Measurements from ENCODE around the gene CYP2C18. TPM values are rescaled to one million over a fixed set of nuclear protein-coding genes. Genes with fewer than 3 reads are reported as not detected.

Gene CYP2C18
- total RNA-seq, 4 donors from 2014 or later = 2.7 to 6.8 (median 5.7) TPM

DNA sequence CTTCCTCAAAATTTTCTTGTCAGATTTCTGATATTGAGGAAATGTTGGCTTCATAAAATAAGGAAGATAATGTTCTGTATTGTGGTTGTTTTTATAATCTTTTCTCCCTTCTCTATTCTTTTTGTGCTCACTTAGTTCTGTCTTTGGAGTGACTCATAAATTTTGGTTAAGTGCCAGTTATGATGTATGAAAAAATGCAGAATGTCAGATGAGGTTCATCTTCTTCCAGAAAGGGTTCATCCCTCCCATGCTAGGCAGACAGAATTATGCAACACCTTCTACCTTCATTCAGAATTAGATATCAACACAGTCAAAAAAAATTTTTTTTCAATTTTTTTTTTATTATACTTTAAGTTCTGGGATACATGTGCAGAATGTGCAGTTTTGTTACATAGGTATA is 42.3 kb downstream of the CYP2C18 start:
- TF ChIP-seq CTCF (IDR thresholded peaks at IDR 0.05) (no peak), POLR2A (IDR thresholded peaks at IDR 0.05) (no peak)
- intact Hi-C loops (cut with DNase I; ENCODE audit: low total_unique reads) = no loop called here
- DNase-seq (ENCODE audit: low spot score in 2 of 2) = no peak
- H3K4me3 ChIP-seq (ENCODE audit: low read depth, poor library complexity, severe bottlenecking) = no peak overlapping the region

- intact Hi-C loops (cut with DNase I; ENCODE audit: low total_unique reads) = no loop called here
- H3K4me3 ChIP-seq (ENCODE audit: low read depth, poor library complexity, severe bottlenecking) = no peak overlapping the region
- 80 to 83% methylated on average over 3 of the region's 3 CpGs for WGBS, 2 donors
- TF ChIP-seq CTCF (IDR thresholded peaks at IDR 0.05) = no peak
- no peak for TF ChIP-seq POLR2A (IDR thresholded peaks at IDR 0.05)
- DNase-seq (ENCODE audit: low spot score in 2 of 2) = no peak
Observed at GRCh38 chr10:94735197-94735596, 51.7 kb downstream of the CYP2C18 start.

DNA sequence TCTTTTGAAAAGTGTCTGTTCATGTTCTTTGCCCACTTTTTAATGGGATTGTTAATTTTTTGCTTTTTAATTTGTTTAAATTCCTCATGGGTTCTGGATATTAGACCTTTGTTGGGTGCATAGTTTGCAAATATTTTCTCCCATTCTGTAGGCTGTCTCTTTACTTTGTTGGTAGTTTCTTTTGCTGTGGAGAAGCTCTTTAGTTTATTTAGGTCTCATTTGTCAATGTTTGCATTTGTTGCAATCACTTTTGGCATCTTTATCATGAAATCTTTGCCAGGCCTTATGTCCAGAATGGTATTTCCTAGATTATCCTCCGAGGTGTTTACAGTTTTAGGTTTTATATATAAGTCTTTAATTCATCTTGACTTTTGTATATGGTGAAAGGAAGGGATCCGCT is 55.1 kb downstream of the CYP2C18 start:
- TF ChIP-seq CTCF (IDR thresholded peaks at IDR 0.05) (no peak), POLR2A (IDR thresholded peaks at IDR 0.05) (no peak)
- 61 to 67% methylated on average over 2 of the region's 2 CpGs for WGBS, 2 donors
- no peak for DNase-seq (ENCODE audit: low spot score in 2 of 2)
- no peak overlapping the region for H3K4me3 ChIP-seq (ENCODE audit: low read depth, poor library complexity, severe bottlenecking)
- intact Hi-C loops (cut with DNase I; ENCODE audit: low total_unique reads) = no loop called here

GRCh38 chr10:94747137-94747536 is 63.6 kb downstream of the CYP2C18 start:
- DNase-seq (ENCODE audit: low spot score in 2 of 2) = no peak
- H3K4me3 ChIP-seq (ENCODE audit: low read depth, poor library complexity, severe bottlenecking) = no peak overlapping the region
- TF ChIP-seq POLR2A (IDR thresholded peaks at IDR 0.05) = no peak
- TF ChIP-seq CTCF (IDR thresholded peaks at IDR 0.05) = no peak
- intact Hi-C loops (cut with DNase I; ENCODE audit: low total_unique reads) = no loop called here
- WGBS, 2 donors = 63 to 67% methylated on average over 2 of the region's 2 CpGs

GRCh38 chr10:94747838-94748237 is 64.3 kb downstream of the CYP2C18 start:
- intact Hi-C loops (cut with DNase I; ENCODE audit: low total_unique reads) = no loop called here
- 78 to 79% methylated on average over 4 of the region's 4 CpGs for WGBS, 2 donors
- no peak overlapping the region for H3K4me3 ChIP-seq (ENCODE audit: low read depth, poor library complexity, severe bottlenecking)
- DNase-seq (ENCODE audit: low spot score in 2 of 2) = no peak
- no peak for TF ChIP-seq CTCF (IDR thresholded peaks at IDR 0.05)
- TF ChIP-seq POLR2A (IDR thresholded peaks at IDR 0.05) = no peak

DNA sequence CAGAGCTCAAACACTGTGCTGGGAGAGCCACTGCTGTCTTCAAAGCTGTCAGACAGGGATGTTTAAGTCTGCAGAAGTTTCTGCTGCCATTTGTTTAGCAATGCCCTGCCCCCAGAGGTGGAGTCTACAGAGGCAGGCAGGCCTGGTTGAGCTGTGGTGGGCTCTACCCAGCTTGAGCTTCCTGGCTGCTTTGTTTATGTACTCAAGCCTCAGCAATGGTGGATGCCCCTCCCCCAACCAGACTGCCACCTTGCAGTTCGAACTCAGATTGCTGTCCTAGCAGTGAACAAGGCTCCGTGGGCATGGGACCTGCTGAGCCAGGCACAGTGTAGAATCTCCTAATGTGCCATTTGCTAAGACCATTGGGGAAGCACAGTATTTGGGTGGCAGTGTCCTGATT is 74.4 kb downstream of the CYP2C18 start:
- no peak for DNase-seq (ENCODE audit: low spot score in 2 of 2)
- intact Hi-C loops (cut with DNase I; ENCODE audit: low total_unique reads) = no loop called here
- TF ChIP-seq POLR2A (IDR thresholded peaks at IDR 0.05) (no peak), CTCF (IDR thresholded peaks at IDR 0.05) (no peak)
- 65 to 77% methylated on average over 2 of the region's 2 CpGs for WGBS, 2 donors
- no peak overlapping the region for H3K4me3 ChIP-seq (ENCODE audit: low read depth, poor library complexity, severe bottlenecking)
